Measurements from ENCODE around the gene DTYMK.

Gene DTYMK

DNA sequence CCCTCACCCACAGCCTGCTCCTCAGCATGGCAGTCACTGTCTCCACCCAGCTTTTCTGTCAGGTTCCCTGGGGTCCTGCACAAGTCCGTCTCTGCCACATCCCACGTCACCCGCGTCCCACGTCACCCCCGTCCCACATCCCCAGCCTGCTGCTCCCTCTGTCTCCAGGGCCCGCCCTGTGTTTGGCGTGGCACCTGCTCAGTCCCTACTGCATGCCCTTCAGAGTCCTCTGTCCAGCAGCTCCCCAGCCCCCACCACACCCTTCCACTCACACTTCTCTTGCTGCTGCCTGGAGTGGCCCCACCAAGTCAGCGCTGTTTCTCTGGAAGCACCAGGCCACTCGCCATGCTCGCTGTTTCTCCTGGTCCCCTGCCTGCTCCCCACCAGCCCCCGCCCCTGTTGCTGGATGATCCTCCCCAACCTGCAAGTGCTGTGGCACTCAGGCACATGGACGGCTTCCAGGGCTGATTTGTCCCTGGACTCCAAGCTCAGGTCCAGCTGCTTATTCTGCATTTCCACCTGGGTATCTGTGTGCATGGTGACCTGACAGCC is 30.3 kb downstream of the DTYMK start:
- in situ Hi-C loops (cut with HindIII; ENCODE audit: low pct_ligation_motif_present, low pct_unique_long_range_greater_than_20kb, low sequenced_read_pairs): no loop called here
- DNase-seq: no peak

DNA sequence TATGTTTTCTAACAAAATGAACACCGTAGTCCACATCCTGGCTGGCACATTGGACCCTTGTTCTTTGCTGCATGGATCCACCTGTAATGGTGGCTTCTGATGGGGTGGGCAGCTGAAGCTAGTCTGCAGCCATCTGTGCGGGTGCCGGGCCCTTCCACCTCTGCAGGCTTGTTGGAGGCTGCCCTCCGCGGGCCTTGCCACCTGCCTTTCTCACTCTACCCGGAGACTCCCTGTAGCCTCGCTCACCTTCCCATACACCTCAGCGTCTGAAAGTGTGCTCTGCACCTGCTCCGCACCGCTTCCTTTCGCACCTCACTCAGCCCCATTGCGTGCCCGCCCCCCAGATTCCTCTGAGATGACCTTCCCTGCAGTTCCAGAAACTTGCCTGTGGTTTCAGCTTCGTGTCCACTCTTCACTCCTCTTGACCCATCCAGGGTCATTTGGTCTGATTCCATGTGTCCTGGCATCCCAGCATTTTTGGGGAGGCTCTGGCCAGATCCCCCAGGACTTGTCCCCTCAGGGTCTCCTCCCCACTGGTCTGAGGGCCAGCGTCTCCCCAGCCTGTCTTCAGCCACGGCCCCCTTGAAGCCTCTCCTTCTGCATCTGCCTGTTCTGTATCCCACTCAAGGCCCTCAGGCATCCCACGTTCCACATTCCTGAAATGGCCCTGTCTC is 31.0 kb downstream of the DTYMK start:
- DNase-seq: no peak
- in situ Hi-C loops (cut with HindIII; ENCODE audit: low pct_ligation_motif_present, low pct_unique_long_range_greater_than_20kb, low sequenced_read_pairs): no loop called here

DNA sequence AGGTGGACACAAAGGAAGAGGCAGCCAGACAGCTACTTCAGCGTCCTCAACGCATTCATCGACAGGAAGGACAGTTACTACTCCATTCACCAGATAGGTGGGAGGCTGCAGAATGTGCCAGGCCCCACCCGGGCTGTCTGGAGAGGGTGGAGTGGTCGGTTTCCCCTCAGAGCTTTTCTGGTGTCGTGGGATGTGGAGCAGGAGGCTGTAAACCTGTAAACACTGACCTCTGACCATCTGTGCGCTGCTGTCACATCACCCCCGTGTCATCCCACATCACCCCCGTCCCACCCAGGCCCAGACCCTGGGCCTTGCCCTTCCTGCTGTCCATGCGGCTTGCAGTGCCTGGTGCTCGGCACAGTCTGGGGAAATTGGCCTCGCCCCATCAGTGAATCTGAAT is 32.1 kb downstream of the DTYMK start:
- DNase-seq: no peak
- in situ Hi-C loops (cut with HindIII; ENCODE audit: low pct_ligation_motif_present, low pct_unique_long_range_greater_than_20kb, low sequenced_read_pairs): no loop called here

DNA sequence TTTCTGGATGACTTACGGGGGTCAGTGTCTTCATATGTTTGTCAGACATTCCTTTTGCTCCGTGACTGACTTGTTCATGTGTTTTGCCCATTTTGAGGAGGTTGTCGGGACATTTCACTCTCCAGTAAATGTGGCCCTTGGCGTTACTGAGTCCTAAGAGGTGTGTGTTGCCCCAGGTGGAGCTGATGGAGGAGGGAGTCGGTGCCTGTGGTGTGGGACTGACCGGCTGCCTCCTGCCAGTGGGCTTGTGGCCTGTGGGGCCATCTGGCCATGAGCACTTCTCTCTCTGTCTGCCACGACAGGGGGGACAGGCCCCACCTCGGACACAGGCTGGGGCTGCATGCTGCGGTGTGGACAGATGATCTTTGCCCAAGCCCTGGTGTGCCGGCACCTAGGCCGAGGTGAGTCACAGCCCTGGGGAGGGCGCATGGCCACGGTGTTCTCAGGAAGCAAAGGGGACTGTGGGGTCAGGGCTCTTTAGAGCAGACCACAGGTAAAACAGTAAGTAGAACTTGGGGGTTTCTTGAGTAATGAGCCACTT is 33.3 kb downstream of the DTYMK start:
- no peak for DNase-seq
- in situ Hi-C loops (cut with HindIII; ENCODE audit: low pct_ligation_motif_present, low pct_unique_long_range_greater_than_20kb, low sequenced_read_pairs): no loop called here

DNA sequence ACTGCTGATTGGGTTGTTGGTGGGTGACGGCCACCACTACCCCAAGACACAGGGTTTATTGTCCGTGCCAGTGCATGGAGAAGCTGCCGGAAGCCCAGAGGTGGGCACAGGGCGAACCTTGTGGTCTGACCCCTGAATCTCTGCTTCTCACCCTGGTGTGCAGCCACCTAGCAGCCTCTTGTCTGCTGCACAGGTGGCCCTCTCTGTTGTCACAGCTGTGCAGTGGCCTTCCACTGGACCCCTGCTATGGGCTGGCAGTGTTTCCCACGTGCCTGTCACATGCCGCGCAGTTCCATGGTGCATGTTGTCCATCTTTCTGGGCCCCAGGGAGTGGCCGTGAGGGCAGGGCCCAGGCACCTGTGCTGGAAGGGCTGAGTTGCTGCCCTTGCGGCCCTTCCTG is 33.9 kb downstream of the DTYMK start:
- in situ Hi-C loops (cut with HindIII; ENCODE audit: low pct_ligation_motif_present, low pct_unique_long_range_greater_than_20kb, low sequenced_read_pairs): no loop called here
- DNase-seq: no peak

DNA sequence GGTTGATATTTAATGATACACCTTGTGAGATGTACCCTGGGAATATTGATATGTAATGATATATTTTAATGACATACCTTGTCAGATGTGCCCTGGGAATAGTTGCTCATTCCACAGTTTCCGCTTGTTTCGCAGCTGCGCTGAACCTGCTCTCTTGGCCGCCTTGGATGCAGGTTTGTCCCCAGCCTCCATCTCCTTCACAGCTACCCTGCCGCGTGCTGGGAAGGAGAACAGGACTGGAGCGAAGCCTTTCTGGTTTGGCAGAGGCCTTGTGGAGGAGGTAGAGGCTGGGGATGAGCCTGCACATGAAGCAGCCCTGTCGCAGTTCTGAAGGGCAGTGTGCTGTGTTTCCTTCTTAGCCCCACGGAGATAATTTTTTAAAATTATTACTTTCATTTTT is 34.5 kb downstream of the DTYMK start:
- in situ Hi-C loops (cut with HindIII; ENCODE audit: low pct_ligation_motif_present, low pct_unique_long_range_greater_than_20kb, low sequenced_read_pairs): no loop called here
- DNase-seq: no peak

DNA sequence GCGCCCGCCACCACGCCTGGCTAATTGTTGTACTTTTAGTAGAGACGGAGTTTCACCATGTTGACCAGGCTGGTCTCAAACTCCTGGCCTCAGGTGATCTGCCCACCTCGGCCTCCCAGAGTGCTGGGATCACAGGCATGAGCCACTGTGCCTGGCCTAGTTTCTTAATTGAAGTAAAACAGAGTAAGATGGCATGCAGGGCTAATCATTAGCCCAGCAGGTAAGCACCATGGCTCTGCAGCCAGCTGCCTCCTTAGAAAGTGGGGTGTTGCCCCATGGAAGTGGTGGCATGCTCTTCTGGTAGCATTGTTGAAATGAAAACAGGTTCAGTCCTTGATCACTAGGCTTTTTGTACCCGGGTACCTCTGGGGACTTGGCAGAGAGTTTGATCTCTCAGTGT is 36.7 kb downstream of the DTYMK start:
- in situ Hi-C loops (cut with HindIII; ENCODE audit: low pct_ligation_motif_present, low pct_unique_long_range_greater_than_20kb, low sequenced_read_pairs): no loop called here
- DNase-seq: no peak

DNA sequence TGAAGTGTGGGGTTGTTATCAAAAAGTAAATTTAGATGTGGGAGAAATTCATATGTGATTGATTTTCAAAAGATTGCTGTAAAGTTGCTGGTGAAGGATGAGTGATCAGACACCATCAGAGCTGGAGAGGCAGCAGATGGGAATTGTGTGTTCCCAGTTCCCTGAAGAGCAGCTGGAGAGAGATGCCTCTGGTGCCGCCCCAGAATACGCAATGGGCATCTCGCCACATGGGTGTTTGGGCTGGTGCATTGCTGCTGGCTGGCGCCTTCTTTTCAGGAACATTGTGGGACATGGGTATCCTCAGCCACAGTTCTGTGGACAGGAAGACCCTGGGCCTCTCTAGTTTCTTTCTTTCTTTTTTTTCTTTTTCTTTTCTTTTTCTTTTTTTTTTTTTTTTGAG is 37.2 kb downstream of the DTYMK start:
- in situ Hi-C loops (cut with HindIII; ENCODE audit: low pct_ligation_motif_present, low pct_unique_long_range_greater_than_20kb, low sequenced_read_pairs): no loop called here
- no peak for DNase-seq

DNA sequence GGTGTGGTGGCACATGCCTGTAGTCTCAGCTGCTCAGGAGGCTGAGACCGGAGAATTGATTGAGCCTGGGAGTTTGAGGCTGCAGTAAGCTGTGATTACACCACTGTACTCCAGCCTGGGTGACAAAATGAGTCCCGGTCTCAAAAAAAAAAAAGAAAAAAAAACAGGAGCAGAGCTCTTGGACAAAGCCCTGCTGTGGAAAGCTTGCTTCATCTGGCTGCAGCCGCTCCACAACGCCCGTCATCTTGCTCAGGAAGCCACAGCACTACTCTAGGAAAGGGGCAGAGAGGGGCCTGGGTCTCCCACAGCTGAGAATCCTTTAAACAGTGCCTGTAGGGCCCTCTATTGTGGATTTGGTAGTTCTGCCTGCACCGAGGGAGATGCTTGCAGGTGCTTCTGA is 38.2 kb downstream of the DTYMK start:
- DNase-seq: no peak
- in situ Hi-C loops (cut with HindIII; ENCODE audit: low pct_ligation_motif_present, low pct_unique_long_range_greater_than_20kb, low sequenced_read_pairs): no loop called here

DNA sequence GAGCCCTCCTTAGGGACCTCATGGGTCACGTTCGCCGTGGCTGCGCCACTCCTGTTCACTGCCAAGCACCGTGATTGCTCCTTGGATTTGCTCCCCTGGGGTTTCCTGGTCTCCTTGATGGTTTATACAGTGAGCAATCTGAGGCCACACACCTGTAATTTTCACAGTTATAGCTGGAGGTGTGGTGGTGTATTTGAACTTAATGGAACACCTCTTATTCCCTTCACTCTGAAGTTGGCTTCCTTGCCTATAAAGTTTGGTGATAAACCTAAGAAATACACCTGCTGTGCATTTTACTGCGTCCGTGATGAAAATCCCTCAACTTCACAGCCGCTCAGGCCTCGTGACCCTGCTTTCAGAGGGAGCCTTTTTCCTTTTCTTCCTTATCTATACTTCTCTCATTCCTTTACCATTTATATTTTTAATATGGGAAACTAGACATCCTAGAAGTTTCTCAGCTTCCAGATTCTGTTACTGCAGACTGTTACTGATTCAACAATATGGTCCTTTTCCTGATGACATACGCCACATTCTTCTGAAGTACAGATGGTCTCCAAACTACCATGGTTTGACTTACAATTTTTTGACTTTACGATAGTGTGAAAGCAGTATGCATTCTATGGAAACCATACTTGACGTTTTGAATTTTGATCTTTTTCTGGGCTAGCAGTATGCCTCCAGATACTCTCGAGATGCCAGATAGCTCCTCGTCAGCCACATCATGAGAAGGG is 40.5 kb downstream of the DTYMK start:
- DNase-seq: no peak
- in situ Hi-C loops (cut with HindIII; ENCODE audit: low pct_ligation_motif_present, low pct_unique_long_range_greater_than_20kb, low sequenced_read_pairs): no loop called here

DNA sequence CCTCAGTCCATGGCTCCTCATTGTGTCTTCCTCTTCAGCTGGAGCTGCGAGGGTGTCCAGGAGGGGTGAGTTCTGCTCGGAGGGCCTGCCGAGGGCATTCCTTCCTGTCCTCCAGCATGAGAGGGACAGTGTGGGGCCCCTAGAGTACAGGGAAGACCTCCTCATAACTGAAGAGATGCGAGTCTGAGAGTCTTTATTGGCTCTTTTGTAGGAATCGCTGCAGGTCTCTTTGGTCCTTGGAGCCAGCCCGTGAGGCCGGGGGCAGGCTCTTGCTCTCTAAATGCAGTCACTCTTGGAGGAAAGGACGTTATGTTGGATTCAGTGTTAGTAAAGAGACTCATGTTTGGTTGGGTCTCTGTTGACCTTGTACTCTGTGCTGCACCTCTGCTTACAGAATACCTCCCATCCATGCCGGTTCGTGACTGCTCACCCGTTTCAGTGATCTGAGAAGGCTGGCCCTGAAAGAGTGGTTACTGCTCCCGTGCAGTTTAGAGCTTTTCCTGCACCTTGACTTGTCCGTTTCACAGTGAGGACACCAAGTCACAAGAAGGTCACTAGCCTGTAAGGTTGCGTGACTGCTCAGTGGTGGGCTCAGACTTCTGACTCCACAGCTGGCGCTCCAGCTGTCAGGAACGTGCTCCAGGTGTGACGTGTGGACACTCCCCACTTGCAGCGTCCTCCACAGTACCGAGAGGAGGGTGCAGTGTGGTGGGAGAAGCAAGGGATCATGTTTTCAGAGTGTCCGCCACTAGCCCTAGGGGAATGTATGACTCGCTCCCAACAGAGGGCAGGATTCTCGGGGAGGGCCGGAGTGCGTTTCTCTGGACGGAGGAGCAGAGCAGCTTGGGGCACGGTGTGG is 41.3 kb downstream of the DTYMK start:
- in situ Hi-C loops (cut with HindIII; ENCODE audit: low pct_ligation_motif_present, low pct_unique_long_range_greater_than_20kb, low sequenced_read_pairs): no loop called here
- DNase-seq: no peak

DNA sequence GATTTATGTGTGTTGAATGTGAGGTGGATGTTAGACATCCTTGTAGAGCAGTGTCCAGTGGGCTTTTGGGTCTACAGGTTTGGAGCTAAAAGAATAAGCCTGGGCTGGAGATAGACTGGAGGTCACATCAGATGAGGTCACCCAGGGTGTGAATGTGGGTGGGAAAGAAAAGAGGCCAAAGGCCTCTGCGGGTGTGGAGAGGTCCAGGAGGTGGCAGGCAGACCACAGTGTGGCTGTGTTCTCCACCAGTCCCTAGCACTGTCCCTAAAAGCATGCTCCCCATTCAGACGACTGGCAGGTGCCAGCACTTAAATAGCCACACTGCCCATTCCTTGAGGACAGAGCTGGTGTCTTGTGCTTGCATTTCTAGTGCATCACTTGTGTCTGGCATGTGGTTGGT is 45.0 kb downstream of the DTYMK start:
- in situ Hi-C loops (cut with HindIII; ENCODE audit: low pct_ligation_motif_present, low pct_unique_long_range_greater_than_20kb, low sequenced_read_pairs): no loop called here
- DNase-seq: no peak

DNA sequence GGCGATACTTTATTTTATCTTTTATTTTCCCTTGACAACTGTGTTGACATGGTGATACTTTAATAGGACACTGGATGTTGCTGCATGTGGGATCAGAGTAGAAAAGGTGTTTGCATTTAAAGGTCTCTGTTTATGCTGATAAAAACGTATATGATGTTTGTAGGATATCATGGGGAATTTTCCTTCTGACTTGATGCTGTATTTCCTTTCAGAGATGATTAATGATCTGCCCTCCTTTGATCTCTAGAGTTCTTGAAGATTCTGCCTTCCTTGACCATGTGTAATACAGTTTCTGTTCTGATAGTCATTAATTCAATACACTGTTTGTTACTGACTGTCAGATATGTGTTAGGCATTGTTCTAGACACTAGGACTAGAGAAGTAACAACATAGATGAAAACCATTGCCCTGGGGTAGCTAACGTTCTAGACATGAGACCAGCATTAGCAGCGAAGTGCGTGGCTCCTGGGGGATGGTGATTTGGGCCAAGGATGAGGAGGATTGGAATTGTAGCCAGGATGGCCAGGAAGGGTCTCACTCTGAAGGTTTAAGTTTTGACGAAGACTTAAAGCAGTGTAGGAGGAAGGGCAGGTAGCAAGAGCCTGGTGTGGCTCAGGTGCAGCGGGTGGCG is 46.3 kb downstream of the DTYMK start:
- in situ Hi-C loops (cut with HindIII; ENCODE audit: low pct_ligation_motif_present, low pct_unique_long_range_greater_than_20kb, low sequenced_read_pairs): no loop called here
- no peak for DNase-seq

DNA sequence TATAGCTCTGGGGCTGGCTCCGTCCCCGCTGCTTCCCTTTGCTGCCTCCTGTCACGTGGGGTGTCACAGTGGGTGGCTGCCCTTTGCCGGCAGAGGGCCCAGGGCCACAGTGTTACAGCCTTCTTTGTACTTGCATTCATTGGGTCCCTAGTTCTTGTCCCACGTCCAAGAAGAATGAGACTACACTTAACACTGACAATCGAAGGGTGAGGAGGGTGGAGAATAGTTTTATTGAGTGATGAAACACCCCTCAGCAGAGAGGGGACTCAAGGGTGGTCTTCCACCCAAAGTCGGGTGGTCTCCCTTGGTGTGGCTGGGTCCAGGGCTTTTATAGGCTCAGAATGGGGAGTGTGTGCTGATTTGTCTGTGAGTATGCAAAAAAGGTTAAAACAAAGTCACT is 47.2 kb downstream of the DTYMK start:
- in situ Hi-C loops (cut with HindIII; ENCODE audit: low pct_ligation_motif_present, low pct_unique_long_range_greater_than_20kb, low sequenced_read_pairs): no loop called here
- DNase-seq: no peak

DNA sequence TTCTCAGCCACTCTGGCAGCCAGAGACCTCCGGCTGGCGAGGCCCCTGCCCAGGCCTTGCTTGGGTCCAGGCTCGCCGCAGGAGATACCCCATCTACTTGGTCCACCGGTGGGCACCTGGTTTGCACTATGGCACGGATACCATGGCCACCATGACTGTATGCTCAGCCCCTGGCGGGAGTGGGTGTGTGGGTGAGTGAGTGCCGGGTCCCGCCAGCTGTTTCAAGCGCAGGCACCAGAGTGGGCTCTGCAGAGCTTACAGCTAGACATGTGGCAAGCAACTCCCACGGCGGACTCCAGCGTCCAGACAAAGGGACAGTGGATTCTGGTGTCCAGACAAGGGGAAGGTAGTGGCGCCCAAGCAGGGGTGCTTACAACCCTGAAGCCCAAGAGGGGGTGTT is 47.7 kb downstream of the DTYMK start:
- no peak for DNase-seq
- in situ Hi-C loops (cut with HindIII; ENCODE audit: low pct_ligation_motif_present, low pct_unique_long_range_greater_than_20kb, low sequenced_read_pairs): no loop called here

DNA sequence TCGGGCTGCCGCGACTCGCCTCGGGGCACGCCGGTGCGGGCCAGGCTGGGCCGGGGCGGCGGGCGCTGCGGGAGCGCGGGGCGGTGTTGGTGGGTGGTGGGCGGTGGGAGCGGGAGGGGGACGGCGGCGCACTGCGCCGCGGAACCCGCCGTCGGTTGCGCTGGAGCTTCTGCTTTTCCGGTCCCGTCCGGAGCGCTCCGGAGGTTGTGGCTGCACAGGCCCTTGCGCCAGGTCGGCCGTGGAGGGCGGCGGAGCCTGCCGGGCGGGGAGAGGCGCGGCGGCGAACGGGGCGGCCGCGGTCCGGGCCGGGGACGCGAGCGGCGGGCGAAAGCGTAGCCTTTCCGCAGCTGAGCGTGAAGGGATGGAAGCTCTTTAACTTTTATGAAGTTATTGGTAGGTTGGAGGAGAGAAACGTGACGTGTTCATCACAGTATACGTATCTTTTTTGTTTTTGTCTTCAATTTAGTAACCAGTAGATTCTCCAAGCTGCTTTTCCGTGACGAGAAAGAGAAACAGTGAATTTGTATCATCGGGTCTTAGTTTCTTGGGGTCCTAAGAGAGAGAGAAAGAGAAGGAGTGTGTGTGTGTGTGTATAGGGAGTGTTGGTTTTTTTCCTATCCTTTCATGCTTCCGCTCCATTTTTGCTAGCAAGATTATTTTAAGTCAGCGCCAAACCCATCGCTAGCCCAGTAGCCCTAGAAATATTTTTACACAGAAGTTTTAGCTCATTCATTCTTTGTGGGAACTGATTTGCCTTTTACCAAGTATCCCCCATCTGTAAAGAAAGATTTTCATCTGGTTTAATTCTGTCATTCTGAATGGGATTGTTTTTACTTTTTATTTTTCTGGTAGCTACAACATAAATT is 48.6 kb downstream of the DTYMK start:
- peak; percentile 38 for DNase-seq
- in situ Hi-C loops (cut with HindIII; ENCODE audit: low pct_ligation_motif_present, low pct_unique_long_range_greater_than_20kb, low sequenced_read_pairs): no loop called here

DNA sequence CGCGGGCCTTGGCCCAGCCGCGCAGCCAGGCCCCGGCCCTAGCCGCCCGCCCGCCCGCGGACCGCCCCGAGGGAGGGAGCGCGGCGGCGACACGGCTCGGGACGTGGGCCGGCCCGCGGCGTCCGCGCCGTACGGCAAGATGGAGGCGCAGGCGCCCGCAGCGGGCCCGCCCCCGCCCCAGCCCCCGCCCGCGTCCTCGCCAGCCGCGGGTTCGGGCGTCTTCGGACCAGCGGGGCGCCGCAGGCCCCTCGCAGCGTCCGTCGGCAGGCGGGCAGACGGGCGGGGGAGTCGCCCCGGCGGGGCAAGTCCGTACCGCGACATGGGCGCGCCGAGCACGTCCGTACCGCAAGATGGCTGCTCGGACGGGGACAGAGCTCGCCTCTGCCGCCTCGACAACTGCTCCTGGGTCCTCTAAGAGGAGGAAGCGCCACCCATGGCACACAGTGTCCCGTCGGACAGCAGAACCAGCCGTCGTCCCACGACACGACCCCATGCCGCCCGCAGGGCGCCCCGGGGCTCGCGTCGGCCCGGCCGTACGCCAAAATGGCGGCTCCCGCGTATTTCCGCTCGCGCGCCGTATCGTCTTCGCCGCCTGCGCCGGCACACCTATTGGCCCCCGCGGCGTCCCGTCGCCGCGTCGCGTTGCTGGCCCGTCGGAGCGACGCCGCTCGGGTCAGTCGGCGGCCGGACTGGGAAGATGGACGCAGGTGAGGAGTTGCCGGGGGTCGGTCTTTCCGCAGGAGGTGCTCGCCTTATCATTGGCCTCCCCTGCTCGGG is 49.4 kb downstream of the DTYMK start, which contains the start of the genes ATG4B and THAP4:
ATG4B (plus strand) TSS at position 676 of the 777 bp plus-strand sequence; CDS start at position 698, 22 bp downstream.
THAP4 (minus strand) TSS at position 141 of the 777 bp plus-strand sequence. CDS start 141 bp downstream, outside the sequence.
- in situ Hi-C loops (cut with HindIII; ENCODE audit: low pct_ligation_motif_present, low pct_unique_long_range_greater_than_20kb, low sequenced_read_pairs): no loop called here

More for the DNA sequence above, 49.4 kb downstream of the DTYMK start, which contains the start of the genes ATG4B and THAP4:
- peak; percentile 88 for DNase-seq

Data from ACHN (cell line).